ENCODE results near the gene ASPM.
A peak's percentile ranks its signal among the peaks of the same experiment; 100 is the strongest.

The ASPM gene

DNA sequence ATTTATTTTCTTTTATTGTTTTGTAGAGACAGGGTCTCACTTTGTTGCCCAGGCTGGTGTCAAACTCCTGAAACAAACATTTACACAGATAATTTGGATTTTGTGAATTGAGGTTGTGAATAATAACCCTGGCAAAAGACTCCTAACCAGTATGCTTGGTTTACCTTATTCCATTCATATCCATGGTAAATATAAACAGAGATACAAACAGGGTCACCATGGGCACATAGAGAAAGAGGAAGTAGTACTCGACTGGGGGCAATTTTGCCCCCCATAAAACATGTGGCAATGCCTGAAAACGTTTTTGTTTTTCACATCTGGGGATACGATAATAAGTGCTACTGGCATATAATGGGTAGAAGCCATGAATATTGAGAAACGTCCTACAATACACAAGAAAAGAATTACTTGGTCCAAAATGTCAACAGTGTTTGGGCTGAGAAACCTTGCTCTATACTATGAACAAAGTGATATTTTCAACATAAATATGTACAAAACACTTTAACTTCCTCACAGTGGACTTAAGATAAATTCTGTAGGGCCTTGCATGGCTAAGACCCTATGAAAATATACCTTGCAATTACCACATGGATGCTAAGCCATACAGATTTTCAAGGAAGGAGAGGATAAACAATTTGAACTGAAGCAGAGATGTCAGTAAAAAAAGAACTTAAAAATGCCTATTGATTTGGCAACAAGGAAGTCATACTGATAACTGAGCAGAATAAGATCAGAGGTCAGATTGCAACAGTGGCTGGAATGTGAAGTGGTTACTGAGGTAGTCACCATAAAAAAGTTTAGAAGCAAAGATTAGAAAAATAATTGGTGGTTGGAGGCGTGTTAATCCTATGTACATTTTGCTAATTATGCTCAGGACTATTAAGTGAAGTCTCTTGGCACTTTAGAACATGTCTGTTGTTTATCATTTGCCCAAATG lies 27.4 kb upstream of the ASPM start:
- no peak for DNase-seq (ENCODE audit: low spot score)
- ATAC-seq (ENCODE audit: low read depth), result peak; percentile 41; the same call in 1 of the 3 replicates
- Histone ChIP-seq H3K4me3 (ENCODE audit: severe bottlenecking) (no peak overlapping the region), H3K27ac (ENCODE audit: poor library complexity, severe bottlenecking) (no peak overlapping the region), H3K9me3 (ENCODE audit: severe bottlenecking) (no peaks in the 10 kb centered on the region), H3K4me1 (ENCODE audit: insufficient read depth, poor library complexity, severe bottlenecking) (no peaks in the 10 kb centered on the region), H3K27me3 (ENCODE audit: insufficient read depth, poor library complexity, severe bottlenecking) (no peaks in the 10 kb centered on the region), H3K36me3 (ENCODE audit: low read depth) (peaks cover 54% of the 10 kb centered on the region)
- TF ChIP-seq, protein P1, sequence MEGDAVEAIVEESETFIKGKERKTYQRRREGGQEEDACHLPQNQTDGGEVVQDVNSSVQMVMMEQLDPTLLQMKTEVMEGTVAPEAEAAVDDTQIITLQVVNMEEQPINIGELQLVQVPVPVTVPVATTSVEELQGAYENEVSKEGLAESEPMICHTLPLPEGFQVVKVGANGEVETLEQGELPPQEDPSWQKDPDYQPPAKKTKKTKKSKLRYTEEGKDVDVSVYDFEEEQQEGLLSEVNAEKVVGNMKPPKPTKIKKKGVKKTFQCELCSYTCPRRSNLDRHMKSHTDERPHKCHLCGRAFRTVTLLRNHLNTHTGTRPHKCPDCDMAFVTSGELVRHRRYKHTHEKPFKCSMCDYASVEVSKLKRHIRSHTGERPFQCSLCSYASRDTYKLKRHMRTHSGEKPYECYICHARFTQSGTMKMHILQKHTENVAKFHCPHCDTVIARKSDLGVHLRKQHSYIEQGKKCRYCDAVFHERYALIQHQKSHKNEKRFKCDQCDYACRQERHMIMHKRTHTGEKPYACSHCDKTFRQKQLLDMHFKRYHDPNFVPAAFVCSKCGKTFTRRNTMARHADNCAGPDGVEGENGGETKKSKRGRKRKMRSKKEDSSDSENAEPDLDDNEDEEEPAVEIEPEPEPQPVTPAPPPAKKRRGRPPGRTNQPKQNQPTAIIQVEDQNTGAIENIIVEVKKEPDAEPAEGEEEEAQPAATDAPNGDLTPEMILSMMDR (IDR thresholded peaks at IDR 0.05; ENCODE audit: poor library complexity, severe bottlenecking), result no peak

DNA sequence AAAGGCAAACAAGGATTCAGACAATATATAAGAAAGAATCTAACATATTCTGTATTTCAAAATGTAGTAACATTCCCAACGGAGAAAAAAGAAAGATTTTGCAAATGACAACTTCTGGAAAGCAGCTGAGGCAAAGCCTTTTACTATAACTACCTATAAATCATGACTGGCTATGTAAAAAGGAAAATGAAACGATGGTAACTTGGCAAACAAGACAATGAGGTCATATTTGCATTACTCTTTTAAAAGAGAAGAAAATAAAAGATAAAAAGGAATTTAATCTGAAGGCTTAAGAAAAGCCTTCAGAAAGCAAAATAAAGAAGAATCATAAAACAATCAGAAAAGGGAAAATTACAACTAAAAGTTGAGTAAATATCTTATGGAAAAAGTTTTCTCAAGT lies 25.1 kb upstream of the ASPM start:
- Histone ChIP-seq H3K4me3 (ENCODE audit: severe bottlenecking) (no peak overlapping the region), H3K4me1 (ENCODE audit: insufficient read depth, poor library complexity, severe bottlenecking) (no peaks in the 10 kb centered on the region), H3K36me3 (ENCODE audit: low read depth) (peaks cover 40% of the 10 kb centered on the region), H3K27ac (ENCODE audit: poor library complexity, severe bottlenecking) (no peak overlapping the region), H3K27me3 (ENCODE audit: insufficient read depth, poor library complexity, severe bottlenecking) (no peaks in the 10 kb centered on the region), H3K9me3 (ENCODE audit: severe bottlenecking) (no peaks in the 10 kb centered on the region)
- ATAC-seq (ENCODE audit: low read depth), result no peak
- TF ChIP-seq, protein P1 (IDR thresholded peaks at IDR 0.05; ENCODE audit: poor library complexity, severe bottlenecking), result no peak
- DNase-seq (ENCODE audit: low spot score), result no peak

DNA sequence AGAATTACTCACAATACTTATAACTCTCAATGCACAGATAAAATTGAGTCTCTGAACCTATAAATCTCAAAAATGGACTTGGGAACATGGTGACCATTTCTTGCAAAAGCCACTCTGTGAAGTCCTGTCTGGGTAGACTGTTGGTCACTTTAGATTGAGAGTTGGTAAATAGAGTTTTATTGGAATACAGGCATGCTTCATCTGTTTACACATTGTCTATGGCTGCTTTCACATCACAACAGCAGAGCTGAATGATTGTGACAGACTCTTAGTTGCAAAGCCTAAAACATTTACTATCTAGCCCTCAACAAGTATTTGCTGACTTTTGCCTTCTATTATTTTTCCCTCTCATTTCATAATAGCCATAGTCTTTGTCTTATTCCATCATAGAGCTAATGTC lies 24.1 kb upstream of the ASPM start:
- Histone ChIP-seq H3K27ac (ENCODE audit: poor library complexity, severe bottlenecking) (no peak overlapping the region), H3K4me3 (ENCODE audit: severe bottlenecking) (no peak overlapping the region), H3K4me1 (ENCODE audit: insufficient read depth, poor library complexity, severe bottlenecking) (no peaks in the 10 kb centered on the region), H3K27me3 (ENCODE audit: insufficient read depth, poor library complexity, severe bottlenecking) (no peaks in the 10 kb centered on the region), H3K36me3 (ENCODE audit: low read depth) (peaks cover 30% of the 10 kb centered on the region), H3K9me3 (ENCODE audit: severe bottlenecking) (no peaks in the 10 kb centered on the region)
- DNase-seq (ENCODE audit: low spot score), result no peak
- ATAC-seq (ENCODE audit: low read depth), result no peak
- TF ChIP-seq, protein P1 (IDR thresholded peaks at IDR 0.05; ENCODE audit: poor library complexity, severe bottlenecking), result no peak

DNA sequence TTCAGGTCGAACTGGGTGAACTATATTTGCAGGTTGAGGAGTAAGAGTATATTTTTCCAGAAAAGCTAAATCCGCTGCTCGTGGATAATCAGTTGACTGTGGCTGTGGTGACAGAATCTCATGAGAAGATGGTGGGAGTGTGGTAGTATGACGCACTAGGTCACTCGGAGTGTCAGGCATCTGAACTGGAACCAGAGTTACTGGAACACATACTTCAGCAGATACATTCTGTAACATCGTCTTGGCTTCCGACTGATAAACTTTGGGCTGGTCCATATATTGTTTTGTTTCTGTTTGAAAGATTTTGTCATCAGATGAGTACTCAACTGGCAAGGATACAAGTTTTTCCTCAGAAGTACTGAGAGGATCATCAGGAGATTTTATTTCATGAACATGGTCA lies 13.0 kb upstream of the ASPM start:
- no peak overlapping the region for H3K27ac ChIP-seq (ENCODE audit: poor library complexity, severe bottlenecking)
- ATAC-seq (ENCODE audit: low read depth), result no peak
- H3K9me3 ChIP-seq (ENCODE audit: severe bottlenecking), result peaks cover 3% of the 10 kb centered on the region
- DNase-seq (ENCODE audit: low spot score), result no peak
- TF ChIP-seq, protein P1 (IDR thresholded peaks at IDR 0.05; ENCODE audit: poor library complexity, severe bottlenecking), result no peak
- peaks cover 22% of the 10 kb centered on the region for H3K36me3 ChIP-seq (ENCODE audit: low read depth)
- H3K4me1 ChIP-seq (ENCODE audit: insufficient read depth, poor library complexity, severe bottlenecking), result no peaks in the 10 kb centered on the region
- H3K4me3 ChIP-seq (ENCODE audit: severe bottlenecking), result no peak overlapping the region
- H3K27me3 ChIP-seq (ENCODE audit: insufficient read depth, poor library complexity, severe bottlenecking), result no peaks in the 10 kb centered on the region

DNA sequence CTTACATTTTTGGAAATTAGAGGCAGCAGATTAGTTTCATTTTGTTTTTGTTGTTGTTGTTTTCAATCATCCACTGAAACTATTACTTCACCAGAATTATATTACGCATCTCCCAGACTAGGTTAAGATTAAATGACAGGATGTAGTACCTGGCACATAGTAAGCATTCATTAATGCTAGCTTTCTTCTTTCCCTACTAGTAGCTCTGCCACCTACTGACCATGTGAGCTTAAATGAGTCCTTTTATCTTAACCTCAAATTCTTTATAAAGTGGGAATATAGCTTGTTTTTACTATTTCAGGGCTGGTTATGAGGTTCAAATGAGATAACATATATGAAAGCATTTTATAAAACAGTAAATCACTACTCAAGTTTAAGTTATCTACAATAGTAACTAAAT lies 10.2 kb upstream of the ASPM start:
- H3K4me3 ChIP-seq (ENCODE audit: severe bottlenecking), result no peak overlapping the region
- peaks cover 18% of the 10 kb centered on the region for H3K36me3 ChIP-seq (ENCODE audit: low read depth)
- H3K4me1 ChIP-seq (ENCODE audit: insufficient read depth, poor library complexity, severe bottlenecking), result no peaks in the 10 kb centered on the region
- no peak overlapping the region for H3K27ac ChIP-seq (ENCODE audit: poor library complexity, severe bottlenecking)
- no peaks in the 10 kb centered on the region for H3K27me3 ChIP-seq (ENCODE audit: insufficient read depth, poor library complexity, severe bottlenecking)
- TF ChIP-seq, protein P1 (IDR thresholded peaks at IDR 0.05; ENCODE audit: poor library complexity, severe bottlenecking), result peak; percentile 36
- H3K9me3 ChIP-seq (ENCODE audit: severe bottlenecking), result peaks cover 3% of the 10 kb centered on the region
- ATAC-seq (ENCODE audit: low read depth) (peak; percentile 42; the same call in 1 of the 3 replicates), DNase-seq (ENCODE audit: low spot score) (no peak)
